Measurements from ENCODE around the gene MELK.

DNA sequence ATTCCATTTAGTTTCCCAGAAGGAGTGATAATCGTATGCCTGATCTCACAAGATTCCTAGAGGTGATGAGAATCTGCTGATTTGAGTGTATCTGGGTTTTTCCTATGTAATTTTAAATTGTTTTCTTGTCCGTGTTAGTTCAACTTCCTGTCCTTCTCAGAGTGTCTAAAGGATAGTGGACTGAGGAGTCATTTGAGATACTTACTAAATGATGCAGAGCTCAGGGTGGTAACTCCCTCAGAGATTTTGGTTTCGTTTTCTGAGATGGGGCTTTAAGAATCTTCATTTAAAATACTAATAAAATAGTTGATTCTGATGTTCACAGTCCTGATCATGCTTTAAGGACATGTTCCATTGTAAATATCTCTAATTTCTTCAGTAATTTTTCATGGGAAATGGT lies 30.3 kb downstream of the MELK start:
- TF ChIP-seq EZH2 (IDR thresholded peaks at IDR 0.05; ENCODE audit: borderline replicate concordance, low read depth, low read length, severe bottlenecking) = no peak
- TF ChIP-seq POLR2AphosphoS5 (IDR thresholded peaks at IDR 0.05; ENCODE audit: insufficient read depth, low read depth, low read length) = no peak
- TF ChIP-seq, protein P1, sequence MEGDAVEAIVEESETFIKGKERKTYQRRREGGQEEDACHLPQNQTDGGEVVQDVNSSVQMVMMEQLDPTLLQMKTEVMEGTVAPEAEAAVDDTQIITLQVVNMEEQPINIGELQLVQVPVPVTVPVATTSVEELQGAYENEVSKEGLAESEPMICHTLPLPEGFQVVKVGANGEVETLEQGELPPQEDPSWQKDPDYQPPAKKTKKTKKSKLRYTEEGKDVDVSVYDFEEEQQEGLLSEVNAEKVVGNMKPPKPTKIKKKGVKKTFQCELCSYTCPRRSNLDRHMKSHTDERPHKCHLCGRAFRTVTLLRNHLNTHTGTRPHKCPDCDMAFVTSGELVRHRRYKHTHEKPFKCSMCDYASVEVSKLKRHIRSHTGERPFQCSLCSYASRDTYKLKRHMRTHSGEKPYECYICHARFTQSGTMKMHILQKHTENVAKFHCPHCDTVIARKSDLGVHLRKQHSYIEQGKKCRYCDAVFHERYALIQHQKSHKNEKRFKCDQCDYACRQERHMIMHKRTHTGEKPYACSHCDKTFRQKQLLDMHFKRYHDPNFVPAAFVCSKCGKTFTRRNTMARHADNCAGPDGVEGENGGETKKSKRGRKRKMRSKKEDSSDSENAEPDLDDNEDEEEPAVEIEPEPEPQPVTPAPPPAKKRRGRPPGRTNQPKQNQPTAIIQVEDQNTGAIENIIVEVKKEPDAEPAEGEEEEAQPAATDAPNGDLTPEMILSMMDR (IDR thresholded peaks at IDR 0.05; ENCODE audit: extremely low read depth in 1 of 2, insufficient read depth in 1 of 2, low read depth in 1 of 2, low read length in 2 of 2) = no peak

Data from endothelial cell of umbilical vein (primary cell).